H1 (cell line): Measurements from ENCODE around the gene ENDOG. TPM values are rescaled to one million over a fixed set of nuclear protein-coding genes. Genes with fewer than 3 reads are reported as not detected.
"Not testable (repeated sequence)": the region's sequence is repeated elsewhere in the genome, so short reads cannot be mapped to it uniquely, and the experiment has no call there.

Experiments used
- CTCF ChIA-PET: fragments of 300-600 bp; sonication (Branson Sonifier 250); formaldehyde crosslinking; loops from one replicate; lab custom pipeline; 2021; ENCODE audit not compliant: partially characterized antibody; lab: Charles Lee
- POLR2A ChIA-PET: fragments of 300-600 bp; sonication (Branson Sonifier 250); formaldehyde crosslinking; loops from one replicate; lab custom pipeline; 2021; ENCODE audit warnings: inconsistent platforms; ENCODE audit not compliant: partially characterized antibody; lab: Charles Lee
- DNase-seq, 2 experiments: peaks; one replicate each; pipeline versions ENCODE4 v3.0.0 to v3.0.0-alpha.2; 2010 to 2022; ENCODE audit warnings: low spot score in 2 of 2, low read depth in 1 of 2, mixed read lengths in 1 of 2
- FAIRE-seq: peaks from 2 replicates; lab custom pipeline; 2011; peaks lifted over from hg19 to GRCh38; lab: Jason Lieb, UNC
- H2AFZ ChIP-seq: 2 replicates; pipeline ENCODE4 v1.8.1; 2012; ENCODE audit warnings: low read length, inconsistent platforms
- H2AK5ac ChIP-seq: 2 replicates; pipeline ENCODE4 v1.6.1; 2013; ENCODE audit warnings: low read depth, low read length
- H2BK120ac ChIP-seq: replicated peaks from 2 replicates; pipeline ENCODE3; 2013; ENCODE audit warnings: low read depth, low read length, inconsistent platforms
- H2BK12ac ChIP-seq: 2 replicates; pipeline ENCODE4 v1.6.1; 2013; ENCODE audit warnings: low read depth, low read length
- H2BK15ac ChIP-seq: 2 replicates; pipeline ENCODE4 v1.6.1; 2013; ENCODE audit warnings: low read length
- H2BK20ac ChIP-seq: 2 replicates; pipeline ENCODE4 v1.6.1; 2013; ENCODE audit warnings: low read length
- H2BK5ac ChIP-seq: 2 replicates; pipeline ENCODE4 v1.6.1; 2013; ENCODE audit warnings: low read depth, low read length
- H3K14ac ChIP-seq: 2 replicates; pipeline ENCODE4 v1.6.1; 2013; ENCODE audit warnings: inconsistent platforms; ENCODE audit not compliant: insufficient read length
- H3K18ac ChIP-seq: 2 replicates; pipeline ENCODE4 v1.6.1; 2013; ENCODE audit warnings: low read length; ENCODE audit errors: extremely low read depth
- H3K23ac ChIP-seq: 2 replicates; pipeline ENCODE4 v1.6.1; 2013; ENCODE audit warnings: inconsistent platforms; ENCODE audit not compliant: insufficient read length
- H3K23me2 ChIP-seq: 2 replicates; pipeline ENCODE4 v1.6.1; 2013; ENCODE audit warnings: low read depth, low read length
- H3K27ac ChIP-seq: 2 replicates; pipeline ENCODE4 v1.6.1; 2011; ENCODE audit warnings: low read depth, low read length, inconsistent platforms
- H3K27me3 ChIP-seq, 4 experiments: replicated peaks in 1 of 4; 1 replicate in 1 of 4; 2 replicates in 3 of 4; pipeline versions ENCODE4 v1.6.1 to v1.8.1; 2011 to 2013; ENCODE audit warnings: low read length in 3 of 4, mild to moderate bottlenecking in 3 of 4, inconsistent platforms in 2 of 4, mixed read lengths in 2 of 4, moderate library complexity in 1 of 4; ENCODE audit not compliant: control insufficient read depth in 3 of 4, insufficient read depth in 3 of 4; ENCODE audit errors: extremely low read depth in 1 of 4
- H3K36me3 ChIP-seq, 4 experiments: 2 replicates each; pipeline versions ENCODE4 v1.6.1 to v1.8.1; 2011 to 2013; ENCODE audit warnings: mild to moderate bottlenecking in 4 of 4, low read length in 3 of 4, moderate library complexity in 2 of 4, control low read depth in 1 of 4, inconsistent platforms in 1 of 4; ENCODE audit not compliant: insufficient read depth in 4 of 4, control insufficient read depth in 2 of 4
- H3K4ac ChIP-seq: replicated peaks from 2 replicates; pipeline ENCODE3; 2013; ENCODE audit warnings: low read length, low read depth, mixed read lengths, inconsistent platforms; ENCODE audit not compliant: insufficient read length
- H3K4me1 ChIP-seq, 4 experiments: replicated peaks in 1 of 4; 1 replicate in 1 of 4; 2 replicates in 3 of 4; pipeline versions ENCODE4 v1.6.1 to v1.8.1; 2011 to 2013; ENCODE audit warnings: low read length in 3 of 4, inconsistent platforms in 2 of 4, mixed read lengths in 1 of 4; ENCODE audit not compliant: insufficient read depth in 4 of 4, control insufficient read depth in 3 of 4
- H3K4me2 ChIP-seq, 2 experiments: 2 replicates each; pipeline versions ENCODE4 v1.6.1 to v1.8.1; 2011 to 2013; ENCODE audit warnings: low read depth in 2 of 2, low read length in 2 of 2, control low read depth in 1 of 2, inconsistent platforms in 1 of 2, mild to moderate bottlenecking in 1 of 2; ENCODE audit not compliant: insufficient read depth in 1 of 2
- H3K4me3 ChIP-seq, 4 experiments: fragments of 200-600, 300-600 bp in 1 of 4; sonication (generic), shearing (Covaris generic), sonication (Bioruptor Twin) in 1 of 4; 2 replicates each; pipeline versions ENCODE4 v1.5.1 to v1.8.1; 2011 to 2016; ENCODE audit warnings: low read length in 4 of 4, low read depth in 3 of 4, control low read depth in 2 of 4, inconsistent platforms in 2 of 4, mild to moderate bottlenecking in 2 of 4, mixed read lengths in 1 of 4, moderate library complexity in 1 of 4; ENCODE audit not compliant: insufficient read depth in 2 of 4; ENCODE audit errors: extremely low read depth in 1 of 4
- H3K56ac ChIP-seq: replicated peaks from 2 replicates; pipeline ENCODE3; 2013; ENCODE audit warnings: low read depth, mild to moderate bottlenecking, mixed read lengths, low read length, inconsistent platforms; ENCODE audit not compliant: insufficient read length
- H3K79me1 ChIP-seq: 2 replicates; pipeline ENCODE4 v1.6.1; 2013; ENCODE audit warnings: low read depth, low read length, control low read depth
- H3K79me2 ChIP-seq, 2 experiments: 2 replicates each; pipeline versions ENCODE4 v1.6.1 to v1.8.1; 2012 to 2013; ENCODE audit warnings: low read length in 2 of 2, mild to moderate bottlenecking in 2 of 2, inconsistent platforms in 1 of 2; ENCODE audit not compliant: insufficient read depth in 2 of 2, control insufficient read depth in 1 of 2
- H3K9ac ChIP-seq, 4 experiments: replicated peaks in 1 of 4; 1 replicate in 1 of 4; 2 replicates in 3 of 4; pipeline versions ENCODE4 v1.6.1 to v1.8.1; 2011 to 2013; ENCODE audit warnings: low read depth in 3 of 4, low read length in 3 of 4, control low read depth in 2 of 4, mild to moderate bottlenecking in 2 of 4, moderate library complexity in 2 of 4, inconsistent platforms in 1 of 4; ENCODE audit errors: extremely low read depth in 1 of 4
- H3K9me3 ChIP-seq, 2 experiments: 2 replicates each; pipeline versions ENCODE4 v1.6.1 to v1.8.1; 2012 to 2013; ENCODE audit warnings: mild to moderate bottlenecking in 2 of 2, moderate library complexity in 2 of 2, control low read depth in 1 of 2, inconsistent platforms in 1 of 2, low read depth in 1 of 2, low read length in 1 of 2, mixed read lengths in 1 of 2; ENCODE audit not compliant: insufficient read depth in 2 of 2
- H4K20me1 ChIP-seq, 2 experiments: replicated peaks in 1 of 2; 2 replicates each; pipeline versions ENCODE3 to v1.8.1; 2011 to 2013; ENCODE audit warnings: inconsistent platforms in 2 of 2, low read length in 2 of 2, mild to moderate bottlenecking in 1 of 2; ENCODE audit not compliant: insufficient read depth in 2 of 2, control insufficient read depth in 1 of 2
- H4K5ac ChIP-seq: 2 replicates; pipeline ENCODE4 v1.6.1; 2013; ENCODE audit warnings: low read length, low read depth, mixed read lengths, inconsistent platforms; ENCODE audit not compliant: insufficient read length
- H4K8ac ChIP-seq: 2 replicates; pipeline ENCODE4 v1.8.0; 2013; ENCODE audit warnings: mild to moderate bottlenecking, moderate library complexity, low read length, inconsistent platforms; ENCODE audit not compliant: insufficient read depth; ENCODE audit errors: extremely low read depth
- H4K91ac ChIP-seq: replicated peaks from 2 replicates; pipeline ENCODE3; 2013; ENCODE audit warnings: low read length, mixed read lengths, inconsistent platforms; ENCODE audit not compliant: insufficient read length
- WGBS, 2 experiments: shearing (Covaris generic) in 1 of 2; methylation state at CpG; one replicate each; pipeline versions ENCODE4 v1.1.6 to v1.1.7; 2013 to 2015; ENCODE audit warnings: low lambda C conversion rate in 2 of 2, mixed read lengths in 2 of 2, inconsistent platforms in 1 of 2, low coverage in 1 of 2, missing lambda C conversion rate in 1 of 2; ENCODE audit not compliant: insufficient replicate concordance in 2 of 2, insufficient coverage in 1 of 2, insufficient read length in 1 of 2; ENCODE audit errors: extremely low coverage in 1 of 2, missing lambda C conversion rate in 1 of 2; 5-methylcytosine and 5-hydroxymethylcytosine counted together
- polyA plus RNA-seq, 7 experiments: library from polyadenylated mRNA; depleted of rRNA in 3 of 7; stranded (reverse) in 5 of 7; unstranded in 2 of 7; fragments of >200 nt in 5 of 7; fragments of 200-250 nt in 2 of 7; gene quantifications; 1 replicate in 5 of 7; 2 replicates in 1 of 7; 4 replicates in 1 of 7; pipeline versions ENCODE4 v1.2.1 to v1.2.3, GENCODE V29; 2011 to 2013; ENCODE audit warnings: missing spikeins in 2 of 7, mixed read lengths in 2 of 7
- total RNA-seq: library from RNA; stranded (reverse); fragmentation: NEBNext Ultra II Directional; extraction: Animal tissue kit (Norgen Biotek cat#: 25700); gene quantifications from 2 replicates; pipeline ENCODE4 v1.2.1, GENCODE V29; 2021

The ENDOG gene
- total and polyA plus RNA-seq, 2 of the 8 experiments (the other 6 are each of a cell fraction or from before 2014, with no cell fraction given) = 17.5 to 23.4 TPM

DNA sequence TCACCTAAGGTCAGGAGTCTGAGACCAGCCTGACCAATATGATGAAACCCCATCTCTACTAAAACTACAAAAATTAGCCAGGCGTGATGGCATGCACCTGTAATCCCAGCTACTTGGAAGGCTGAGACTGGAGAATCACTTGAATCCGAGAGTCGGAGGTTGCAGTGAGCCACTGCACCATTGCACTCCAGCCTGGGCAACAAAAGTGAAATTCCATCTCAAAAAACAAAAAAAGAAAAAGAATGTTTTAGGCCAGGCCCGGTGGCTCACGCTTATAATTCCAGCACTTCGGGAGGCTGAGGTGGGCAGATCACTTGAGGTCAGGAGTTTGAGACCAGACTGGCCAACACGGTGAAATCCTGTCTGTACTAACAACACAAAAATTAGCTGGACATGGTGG lies 40.2 kb downstream of the ENDOG start:
- not testable (repeated sequence) for H3K79me2 ChIP-seq, H2BK20ac ChIP-seq, H3K27me3 ChIP-seq, H3K18ac ChIP-seq, H2BK5ac ChIP-seq, H3K4me3 ChIP-seq, H3K14ac ChIP-seq, H4K5ac ChIP-seq, FAIRE-seq, H3K9me3 ChIP-seq, H4K91ac ChIP-seq, H2BK120ac ChIP-seq, H3K9ac ChIP-seq, DNase-seq, H2AK5ac ChIP-seq, H2BK12ac ChIP-seq, H3K79me1 ChIP-seq, H3K23ac ChIP-seq, H3K36me3 ChIP-seq, H2AFZ ChIP-seq, H3K23me2 ChIP-seq, H4K8ac ChIP-seq, H4K20me1 ChIP-seq, H3K4me2 ChIP-seq, H3K4me1 ChIP-seq, H3K4ac ChIP-seq, H3K27ac ChIP-seq, H3K56ac ChIP-seq, H2BK15ac ChIP-seq
- POLR2A ChIA-PET = interaction anchor here (1.0 to 1.5 kb wide), 2 partner anchors 34 to 73 kb away, joined by 3 to 5 read pairs; no protein-coding TSS in a partner anchor
- 100% methylated on average over 7 of the region's 7 CpGs; no CpG with 5 or more reads in 1 of the 2 experiments for WGBS, 2 experiments
- CTCF ChIA-PET = interaction anchor here (0.7 to 8.8 kb wide), 4 partner anchors 18 to 773 kb away, joined by 3 to 139 read pairs (median 68); partner anchors contain the start of genes KYAT1, LRRC8A and PHYHD1
